ENCODE data around the gene IPMK. TPM values are rescaled to one million over a fixed set of nuclear protein-coding genes. Genes with fewer than 3 reads are reported as not detected.
A peak's percentile ranks its signal among the peaks of the same experiment; 100 is the strongest.

The IPMK gene
- total RNA-seq, 1 experiment from 2014 or later: 7.2 TPM

DNA sequence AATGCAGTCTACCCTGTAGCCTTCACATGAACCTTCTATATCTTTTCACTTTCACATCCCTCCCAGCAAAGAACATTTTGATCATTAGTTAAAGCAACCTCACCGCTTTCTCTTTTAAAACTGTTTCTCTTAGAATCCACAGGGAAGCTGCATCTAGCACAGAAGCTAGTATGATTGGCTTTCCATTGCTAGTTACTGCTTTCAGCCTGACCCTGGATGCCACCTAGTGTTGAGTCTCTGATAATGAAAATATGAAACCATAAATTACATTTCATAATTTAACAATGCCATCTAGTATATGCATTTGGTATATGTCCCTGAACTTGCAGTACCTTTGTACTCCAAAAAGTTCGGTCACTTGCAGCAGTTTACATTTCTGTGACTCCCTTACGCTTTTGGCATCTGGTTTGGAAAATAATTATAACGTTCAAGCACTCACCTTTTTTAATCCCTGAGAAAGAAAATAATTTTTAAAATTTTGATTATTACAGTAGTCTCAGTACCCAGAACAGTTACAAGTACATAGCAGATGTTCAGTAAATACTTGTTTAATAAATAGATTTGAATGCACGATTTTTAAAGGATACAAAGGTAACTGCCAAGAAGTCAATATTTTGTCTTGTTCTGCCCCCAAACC is 24.0 kb upstream of the IPMK start:
- Histone ChIP-seq H3K9me3 (ENCODE audit: control insufficient read depth, low read depth, low read length) (no peaks in the 10 kb centered on the region), H2AFZ (ENCODE audit: low read length) (no peak overlapping the region), H3T11ph (ENCODE audit: low read length) (no peak overlapping the region), H2BK20ac (ENCODE audit: low read depth, low read length, poor library complexity, severe bottlenecking) (no peak overlapping the region), H4K91ac (ENCODE audit: insufficient read length, low read depth, low read length) (no peak overlapping the region), H4K20me1 (ENCODE audit: control insufficient read depth, insufficient read depth, insufficient read length) (no peaks in the 10 kb centered on the region), H3K14ac (ENCODE audit: insufficient read depth, low read length) (no peak overlapping the region), H3K23me2 (ENCODE audit: insufficient read length, low read depth, low read length, poor library complexity, severe bottlenecking) (no peaks in the 10 kb centered on the region), H3K79me1 (ENCODE audit: insufficient read depth, low read depth, low read length, poor library complexity, severe bottlenecking) (no peaks in the 10 kb centered on the region), H2BK120ac (ENCODE audit: low read depth, low read length, poor library complexity, severe bottlenecking) (no peak overlapping the region), H2BK5ac (ENCODE audit: insufficient read length, low read length) (no peak overlapping the region), H2AK5ac (ENCODE audit: insufficient read length, low read length) (no peak overlapping the region), H3K4ac (ENCODE audit: low read depth, low read length) (no peak overlapping the region), H3K27ac (ENCODE audit: insufficient read length, low read depth, low read length) (no peak overlapping the region), H3K27me3 (ENCODE audit: insufficient read depth, low read length) (no peaks in the 10 kb centered on the region), H3K23ac (ENCODE audit: insufficient read length, low read depth, low read length) (no peak overlapping the region), H4K5ac (ENCODE audit: insufficient read length, low read depth, low read length) (no peak overlapping the region), H3K56ac (ENCODE audit: insufficient read length, low read depth, low read length) (no peak overlapping the region), H3K4me2 (ENCODE audit: insufficient read depth, insufficient read length, low read length) (no peak overlapping the region), H3K79me2 (ENCODE audit: insufficient read depth, low read length) (no peaks in the 10 kb centered on the region), H4K8ac (replicated peaks; ENCODE audit: insufficient read length, low read depth, low read length) (no peak overlapping the region), H2BK15ac (ENCODE audit: low read depth, low read length) (no peak overlapping the region), H3K9ac (ENCODE audit: extremely low read depth, insufficient read length, low read length) (no peak overlapping the region), H2BK12ac (ENCODE audit: insufficient read length, low read depth, low read length) (no peak overlapping the region), H3K4me1 (ENCODE audit: insufficient read depth, low read length) (no peaks in the 10 kb centered on the region; the same call in 1 of the 2 replicates), H3K18ac (ENCODE audit: insufficient read length, low read depth, low read length) (no peak overlapping the region)
- Mint-ChIP-seq H3K4me3 (no peak overlapping the region), H3K27me3 (ENCODE audit: low read depth) (no peaks in the 10 kb centered on the region), H3K27ac (no peak overlapping the region), H3K36me3 (ENCODE audit: insufficient read depth in 1 of 3, low read depth in 3 of 3) (peaks cover 0 to 5% (median 2%) of the 10 kb centered on the region in 3 experiments; a peak in 2 of 7 replicates), H3K4me1 (peaks cover 8 to 14% of the 10 kb centered on the region in 2 experiments), H3K9me3 (no peaks in the 10 kb centered on the region)
- no peak for DNase-seq
- TF ChIP-seq, protein P1, sequence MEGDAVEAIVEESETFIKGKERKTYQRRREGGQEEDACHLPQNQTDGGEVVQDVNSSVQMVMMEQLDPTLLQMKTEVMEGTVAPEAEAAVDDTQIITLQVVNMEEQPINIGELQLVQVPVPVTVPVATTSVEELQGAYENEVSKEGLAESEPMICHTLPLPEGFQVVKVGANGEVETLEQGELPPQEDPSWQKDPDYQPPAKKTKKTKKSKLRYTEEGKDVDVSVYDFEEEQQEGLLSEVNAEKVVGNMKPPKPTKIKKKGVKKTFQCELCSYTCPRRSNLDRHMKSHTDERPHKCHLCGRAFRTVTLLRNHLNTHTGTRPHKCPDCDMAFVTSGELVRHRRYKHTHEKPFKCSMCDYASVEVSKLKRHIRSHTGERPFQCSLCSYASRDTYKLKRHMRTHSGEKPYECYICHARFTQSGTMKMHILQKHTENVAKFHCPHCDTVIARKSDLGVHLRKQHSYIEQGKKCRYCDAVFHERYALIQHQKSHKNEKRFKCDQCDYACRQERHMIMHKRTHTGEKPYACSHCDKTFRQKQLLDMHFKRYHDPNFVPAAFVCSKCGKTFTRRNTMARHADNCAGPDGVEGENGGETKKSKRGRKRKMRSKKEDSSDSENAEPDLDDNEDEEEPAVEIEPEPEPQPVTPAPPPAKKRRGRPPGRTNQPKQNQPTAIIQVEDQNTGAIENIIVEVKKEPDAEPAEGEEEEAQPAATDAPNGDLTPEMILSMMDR (conservative IDR thresholded peaks at IDR 0.05): peak; percentile 70
- no CpG with 5 or more reads among the region's 5 CpGs for WGBS (ENCODE audit: extremely low coverage, insufficient read length, low lambda C conversion rate)
